DMS 273 (cell line): Measurements from ENCODE around the gene SLC31A1.
"Not testable (repeated sequence)": the region's sequence is repeated elsewhere in the genome, so short reads cannot be mapped to it uniquely, and the experiment has no call there.

ENCODE experiments used
- DNase-seq: peaks from one replicate; lab custom pipeline; 2025; ENCODE audit not compliant: unreplicated experiment; lab: John Stamatoyannopoulos, UW

Gene SLC31A1

GRCh38 chr9:113220467-113221002 is 809 bp upstream of the SLC31A1 start:
- no peak for DNase-seq

- no peak for DNase-seq
Measured at GRCh38 chr9:113221800-113222481, 597 bp downstream of the SLC31A1 start.

GRCh38 chr9:113222482-113222841 is 1.1 kb downstream of the SLC31A1 start:
- DNase-seq: peak; percentile 18

- no peak for DNase-seq
Measured at GRCh38 chr9:113223963-113224362, 2.6 kb downstream of the SLC31A1 start.

GRCh38 chr9:113227436-113227835 is 6.1 kb downstream of the SLC31A1 start:
- no peak for DNase-seq

- no peak for DNase-seq
Measured at GRCh38 chr9:113228130-113228665, 6.9 kb downstream of the SLC31A1 start.

GRCh38 chr9:113231701-113232100 is 10.4 kb downstream of the SLC31A1 start:
- no peak for DNase-seq

GRCh38 chr9:113235701-113236255 is 14.4 kb downstream of the SLC31A1 start:
- not testable (repeated sequence) for DNase-seq

GRCh38 chr9:113237026-113237425 is 15.7 kb downstream of the SLC31A1 start:
- DNase-seq: no peak

- no peak for DNase-seq
Measured at GRCh38 chr9:113238202-113238858, 17.0 kb downstream of the SLC31A1 start.

- no peak for DNase-seq
Measured at GRCh38 chr9:113238859-113239232, 17.5 kb downstream of the SLC31A1 start.

- DNase-seq: no peak
Measured at GRCh38 chr9:113241161-113241560, 19.8 kb downstream of the SLC31A1 start.

GRCh38 chr9:113244556-113244955 is 23.2 kb downstream of the SLC31A1 start:
- DNase-seq: no peak

GRCh38 chr9:113245894-113246293 is 24.6 kb downstream of the SLC31A1 start:
- DNase-seq: no peak

GRCh38 chr9:113246928-113247327 is 25.6 kb downstream of the SLC31A1 start:
- no peak for DNase-seq

GRCh38 chr9:113247640-113248039 is 26.3 kb downstream of the SLC31A1 start:
- no peak for DNase-seq

GRCh38 chr9:113249661-113250060 is 28.3 kb downstream of the SLC31A1 start:
- DNase-seq: not testable (repeated sequence)

- DNase-seq: no peak
Measured at GRCh38 chr9:113250807-113251206, 29.5 kb downstream of the SLC31A1 start.

- DNase-seq: no peak
Measured at GRCh38 chr9:113254991-113255390, 33.6 kb downstream of the SLC31A1 start.

- no peak for DNase-seq
Measured at GRCh38 chr9:113255438-113255837, 34.1 kb downstream of the SLC31A1 start.

- DNase-seq: no peak
Measured at GRCh38 chr9:113257863-113258262, 36.5 kb downstream of the SLC31A1 start.

- no peak for DNase-seq
Measured at GRCh38 chr9:113258282-113258681, 36.9 kb downstream of the SLC31A1 start.
